Loucy (cell line): Measurements from ENCODE around the gene GRIP2.

Experiments used
- H2AFZ ChIP-seq: fragments of 200-600 bp; sonication (generic); 2 replicates; pipeline ENCODE4 v1.6.0; 2016; ENCODE audit warnings: antibody characterized with exemption, mild to moderate bottlenecking, low read length, moderate library complexity
- H3F3A ChIP-seq: fragments of 200-600 bp; 2 replicates; pipeline ENCODE4 v1.6.0; 2016; ENCODE audit warnings: antibody characterized with exemption, low read depth, mild to moderate bottlenecking
- H3K27me3 ChIP-seq: fragments of 200-600 bp; sonication (generic); 2 replicates; pipeline ENCODE4 v1.6.1; 2014; ENCODE audit warnings: low read length, mild to moderate bottlenecking; ENCODE audit not compliant: insufficient read depth, poor library complexity, severe bottlenecking
- H3K36me3 ChIP-seq: fragments of 200-600 bp; sonication (generic); 2 replicates; pipeline ENCODE4 v1.6.1; 2016; ENCODE audit warnings: low read length; ENCODE audit not compliant: insufficient read depth
- H3K4me1 ChIP-seq: fragments of 200-600 bp; sonication (generic); 2 replicates; pipeline ENCODE4 v1.5.1; 2014; ENCODE audit warnings: low read length, mild to moderate bottlenecking; ENCODE audit not compliant: insufficient read depth, poor library complexity, severe bottlenecking
- H3K4me2 ChIP-seq: fragments of 200-600 bp; sonication (generic); 2 replicates; pipeline ENCODE4 v1.6.0; 2014; ENCODE audit warnings: antibody characterized with exemption, low read length, low read depth, mild to moderate bottlenecking; ENCODE audit not compliant: poor library complexity, severe bottlenecking
- H3K4me3 ChIP-seq: fragments of 200-600 bp; sonication (generic); 2 replicates; pipeline ENCODE4 v1.5.1; 2014; ENCODE audit warnings: low read length, mild to moderate bottlenecking, mixed read lengths; ENCODE audit not compliant: poor library complexity, severe bottlenecking
- H3K79me2 ChIP-seq: fragments of 200-600 bp; sonication (generic); 2 replicates; pipeline ENCODE4 v1.6.1; 2014; ENCODE audit warnings: low read length; ENCODE audit not compliant: insufficient read depth
- H3K9ac ChIP-seq: fragments of 200-600 bp; sonication (generic); 2 replicates; pipeline ENCODE4 v1.6.0; 2014; ENCODE audit warnings: mild to moderate bottlenecking, low read depth, low read length, moderate library complexity; ENCODE audit not compliant: poor library complexity, severe bottlenecking
- H3K9me2 ChIP-seq: fragments of 200-600 bp; sonication (generic); replicated peaks from 2 replicates; pipeline ENCODE4 v1.6.1; 2016; ENCODE audit warnings: low read depth, low read length, mixed read lengths
- H3K9me3 ChIP-seq: fragments of 200-600 bp; sonication (generic); 2 replicates; pipeline ENCODE4 v1.6.1; 2014; ENCODE audit warnings: mild to moderate bottlenecking, antibody characterized with exemption, low read length, low read depth; ENCODE audit not compliant: insufficient read depth
- H4K20me1 ChIP-seq: fragments of 200-600 bp; sonication (generic); 2 replicates; pipeline ENCODE4 v1.6.0; 2014; ENCODE audit warnings: antibody characterized with exemption, low read length, mild to moderate bottlenecking; ENCODE audit not compliant: insufficient read depth, poor library complexity, severe bottlenecking
- EZH2phosphoT487 ChIP-seq: fragments of 200-600 bp; IDR thresholded peaks from 2 replicates; pipeline ENCODE4 v1.6.1; 2018; ENCODE audit warnings: antibody characterized with exemption, mild to moderate bottlenecking, moderate library complexity, borderline replicate concordance
- TF ChIP-seq, protein P1 (sequence below): fragments of 200-600 bp; sonication (generic); conservative IDR thresholded peaks from 2 replicates; pipeline ENCODE4 v1.5.1; 2014; ENCODE audit warnings: mild to moderate bottlenecking, antibody characterized with exemption, low read length

The GRIP2 gene

DNA sequence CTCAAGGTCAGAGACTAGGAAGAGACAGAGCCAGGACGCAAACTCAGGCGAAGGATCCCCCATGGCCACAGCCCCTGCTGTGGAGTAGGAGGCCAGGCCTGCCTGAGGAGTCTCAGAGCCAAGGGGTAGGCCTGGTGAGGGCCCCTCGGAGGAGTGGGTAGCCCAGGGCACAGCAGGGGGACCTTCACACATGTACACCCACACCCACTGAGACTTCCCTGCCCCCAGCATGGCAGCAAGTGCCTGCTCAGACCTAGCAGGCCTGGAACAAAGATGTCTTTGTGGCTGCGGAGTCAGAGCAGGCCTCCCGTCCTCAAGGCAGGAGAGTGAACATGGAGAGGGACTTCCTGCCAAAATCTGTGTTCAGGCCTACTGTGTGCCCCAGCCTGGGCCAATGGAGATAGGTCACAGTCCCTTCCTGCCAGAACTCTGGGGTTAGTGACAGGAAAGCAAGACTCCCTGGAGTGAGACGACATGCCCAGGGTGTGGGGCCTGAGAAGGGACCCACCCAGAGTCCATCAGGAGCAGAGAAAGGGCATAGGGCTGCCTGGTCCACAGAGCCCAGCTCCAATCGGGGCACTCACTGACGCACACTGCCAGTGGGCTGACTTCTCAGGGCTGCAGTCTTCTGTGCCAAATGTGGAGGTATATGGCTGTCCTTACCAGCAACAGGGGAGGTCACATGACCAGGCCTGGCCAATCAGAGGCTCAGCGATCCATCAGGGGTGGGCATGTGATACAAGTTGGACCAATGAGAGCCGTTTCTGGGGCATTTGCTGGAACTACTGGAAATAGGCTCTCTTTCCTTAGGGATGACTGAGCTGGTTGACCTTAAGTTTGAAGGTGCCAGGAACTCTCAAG, 2.3 kb downstream of the GRIP2 start:
- Histone ChIP-seq H2AFZ (no peak overlapping the region), H3K9me3 (no peaks in the 10 kb centered on the region), H3K79me2 (no peaks in the 10 kb centered on the region), H4K20me1 (no peaks in the 10 kb centered on the region), H3F3A (no peaks in the 10 kb centered on the region), H3K4me3 (no peak overlapping the region), H3K27me3 (no peaks in the 10 kb centered on the region), H3K4me2 (no peak overlapping the region), H3K4me1 (no peaks in the 10 kb centered on the region), H3K9ac (no peak overlapping the region), H3K36me3 (no peaks in the 10 kb centered on the region), H3K9me2 (no peaks in the 10 kb centered on the region)
- TF ChIP-seq, protein P1, sequence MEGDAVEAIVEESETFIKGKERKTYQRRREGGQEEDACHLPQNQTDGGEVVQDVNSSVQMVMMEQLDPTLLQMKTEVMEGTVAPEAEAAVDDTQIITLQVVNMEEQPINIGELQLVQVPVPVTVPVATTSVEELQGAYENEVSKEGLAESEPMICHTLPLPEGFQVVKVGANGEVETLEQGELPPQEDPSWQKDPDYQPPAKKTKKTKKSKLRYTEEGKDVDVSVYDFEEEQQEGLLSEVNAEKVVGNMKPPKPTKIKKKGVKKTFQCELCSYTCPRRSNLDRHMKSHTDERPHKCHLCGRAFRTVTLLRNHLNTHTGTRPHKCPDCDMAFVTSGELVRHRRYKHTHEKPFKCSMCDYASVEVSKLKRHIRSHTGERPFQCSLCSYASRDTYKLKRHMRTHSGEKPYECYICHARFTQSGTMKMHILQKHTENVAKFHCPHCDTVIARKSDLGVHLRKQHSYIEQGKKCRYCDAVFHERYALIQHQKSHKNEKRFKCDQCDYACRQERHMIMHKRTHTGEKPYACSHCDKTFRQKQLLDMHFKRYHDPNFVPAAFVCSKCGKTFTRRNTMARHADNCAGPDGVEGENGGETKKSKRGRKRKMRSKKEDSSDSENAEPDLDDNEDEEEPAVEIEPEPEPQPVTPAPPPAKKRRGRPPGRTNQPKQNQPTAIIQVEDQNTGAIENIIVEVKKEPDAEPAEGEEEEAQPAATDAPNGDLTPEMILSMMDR, result no peak
- no peak for TF ChIP-seq EZH2phosphoT487

GRCh38 chr3:14536837-14537589, 3.1 kb downstream of the GRIP2 start:
- no peaks in the 10 kb centered on the region for H3K9me3 ChIP-seq
- no peaks in the 10 kb centered on the region for H3K9me2 ChIP-seq
- H3K79me2 ChIP-seq, result no peaks in the 10 kb centered on the region
- no peak overlapping the region for H3K4me3 ChIP-seq
- no peaks in the 10 kb centered on the region for H3F3A ChIP-seq
- H3K4me1 ChIP-seq, result no peaks in the 10 kb centered on the region
- no peak overlapping the region for H3K9ac ChIP-seq
- no peak for TF ChIP-seq EZH2phosphoT487
- TF ChIP-seq, protein P1, result no peak
- H3K36me3 ChIP-seq, result no peaks in the 10 kb centered on the region
- H3K4me2 ChIP-seq, result no peak overlapping the region
- H4K20me1 ChIP-seq, result no peaks in the 10 kb centered on the region
- no peak overlapping the region for H2AFZ ChIP-seq
- H3K27me3 ChIP-seq, result no peaks in the 10 kb centered on the region

- H3K9ac ChIP-seq, result no peak overlapping the region
- H3K4me3 ChIP-seq, result no peak overlapping the region
- H3K9me2 ChIP-seq, result no peaks in the 10 kb centered on the region
- H3K27me3 ChIP-seq, result no peaks in the 10 kb centered on the region
- TF ChIP-seq, protein P1, result no peak
- no peak for TF ChIP-seq EZH2phosphoT487
- no peaks in the 10 kb centered on the region for H3F3A ChIP-seq
- no peak overlapping the region for H3K4me2 ChIP-seq
- H3K36me3 ChIP-seq, result no peaks in the 10 kb centered on the region
- H3K9me3 ChIP-seq, result no peaks in the 10 kb centered on the region
- H3K79me2 ChIP-seq, result no peaks in the 10 kb centered on the region
- no peak overlapping the region for H2AFZ ChIP-seq
- H4K20me1 ChIP-seq, result no peaks in the 10 kb centered on the region
- no peaks in the 10 kb centered on the region for H3K4me1 ChIP-seq
Measured at GRCh38 chr3:14536055-14536815, 3.9 kb downstream of the GRIP2 start.
